AG04450 (cell line): ENCODE results near the gene AGK. TPM values are rescaled to one million over a fixed set of nuclear protein-coding genes. Genes with fewer than 3 reads are reported as not detected.
"Not testable (repeated sequence)": the region's sequence is repeated elsewhere in the genome, so short reads cannot be mapped to it uniquely, and the experiment has no call there.

ENCODE experiments used
- CTCF ChIA-PET: fragments of 300-600, 350-600 bp; formaldehyde crosslinking; extraction: SDS; loops from one replicate; lab custom pipeline; 2022; ENCODE audit warnings: antibody characterized with exemption, inconsistent platforms; lab: Charles Lee
- POLR2A ChIA-PET: fragments of 350-600 bp; formaldehyde crosslinking; extraction: SDS; loops from one replicate; lab custom pipeline; 2021; ENCODE audit warnings: antibody characterized with exemption, inconsistent platforms; lab: Yijun Ruan, JAX
- DNase-seq: peaks from one replicate; pipeline ENCODE4 v3.0.0-alpha.2; 2011; ENCODE audit warnings: low read depth, low spot score
- H3K27ac ChIP-seq: one replicate; pipeline ENCODE4 v1.5.1; 2012; ENCODE audit warnings: low read depth, low read length, control low read depth
- H3K27me3 ChIP-seq: one replicate; pipeline ENCODE4 v1.6.0; 2012; ENCODE audit warnings: low read length; ENCODE audit not compliant: control insufficient read depth, insufficient read depth
- H3K4me3 ChIP-seq: 2 replicates; pipeline ENCODE4 v1.5.1; 2011; ENCODE audit warnings: mild to moderate bottlenecking, low read depth, low read length, control low read depth
- H3K9me3 ChIP-seq: 2 replicates; pipeline ENCODE4 v1.5.1; 2012; ENCODE audit warnings: low read length; ENCODE audit not compliant: control insufficient read depth, insufficient read depth
- CTCF ChIP-seq: IDR thresholded peaks from 2 replicates; pipeline ENCODE4 v1.5.1; 2011; ENCODE audit warnings: low read depth, low read length, control low read depth, inconsistent platforms
- polyA plus RNA-seq: library from polyadenylated mRNA; depleted of rRNA; stranded (reverse); fragments of >200 nt; gene quantifications from 2 replicates; pipeline ENCODE4 v1.2.3, GENCODE V29; 2011

Gene AGK
- polyA plus RNA-seq, 1 experiment: 42.5 TPM

- Histone ChIP-seq H3K9me3 (no peaks in the 10 kb centered on the region), H3K27me3 (no peaks in the 10 kb centered on the region), H3K4me3 (peak overlapping the region; percentile 92), H3K27ac (peak overlapping the region; percentile 61)
- ChIA-PET POLR2A (interaction anchor here (0.5 to 1.6 kb wide), 7 partner anchors 17 to 536 kb away, joined by 3 to 12 read pairs (median 4); partner anchors contain the start of genes MRPS33 and SSBP1), CTCF (interaction anchor here (0.6 to 6.3 kb wide), 4 partner anchors 18 to 123 kb away, joined by 4 to 53 read pairs (median 11); no protein-coding TSS in a partner anchor)
- no peak for DNase-seq
- TF ChIP-seq CTCF: no peak
Measured at GRCh38 chr7:141550386-141551093, 670 bp upstream of the AGK start.

DNA sequence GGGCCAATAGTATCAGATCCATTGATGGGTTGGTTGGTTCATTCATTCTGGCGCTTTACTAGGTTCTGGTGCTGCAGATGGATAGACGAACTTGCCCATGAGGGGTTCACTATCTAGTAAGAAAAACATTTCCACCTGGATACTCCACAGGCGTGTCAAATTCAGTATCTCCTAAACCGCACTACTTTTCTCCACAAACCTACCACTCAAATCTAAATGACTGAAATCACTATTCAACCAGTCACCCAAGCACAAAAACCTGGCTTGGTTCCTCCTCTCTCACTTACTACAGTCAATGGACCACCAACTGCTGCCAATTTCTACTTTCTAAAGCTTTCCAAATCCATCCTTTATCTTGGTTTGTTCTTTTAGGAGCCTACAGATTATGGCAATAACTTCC is 572 bp downstream of the AGK start:
- Histone ChIP-seq H3K9me3 (no peaks in the 10 kb centered on the region), H3K27ac (no peak overlapping the region), H3K27me3 (no peaks in the 10 kb centered on the region), H3K4me3 (peak overlapping the region; percentile 92)
- POLR2A ChIA-PET: interaction anchor here (1.0 to 1.6 kb wide), 5 partner anchors 18 to 537 kb away, joined by 3 to 12 read pairs (median 5); partner anchors contain the start of genes MRPS33 and SSBP1
- CTCF ChIA-PET: interaction anchor here (0.6 to 6.3 kb wide), 3 partner anchors 19 to 537 kb away, joined by 3 to 53 read pairs (median 12); partner anchors contain the start of gene MRPS33
- DNase-seq: no peak
- no peak for TF ChIP-seq CTCF

DNA sequence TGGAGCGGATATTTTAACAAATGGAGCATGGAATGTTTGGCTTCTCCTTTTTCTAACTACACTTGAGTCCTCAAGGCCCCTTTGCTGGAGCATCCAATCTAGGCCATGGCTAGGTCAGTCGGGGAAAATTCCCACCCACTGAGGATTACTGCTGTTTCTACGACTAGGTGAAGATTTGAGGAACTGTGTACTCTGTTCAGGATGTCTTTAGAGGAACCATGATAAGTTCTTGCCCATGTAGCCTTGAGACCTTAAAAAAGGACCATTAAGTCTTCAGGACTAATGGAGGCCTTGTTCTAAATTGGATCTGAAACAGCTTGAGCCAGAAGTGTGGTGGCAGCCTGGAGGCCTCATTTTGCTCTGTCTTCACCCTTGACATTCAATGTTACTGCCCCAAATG is 6.2 kb downstream of the AGK start:
- no peak overlapping the region for H3K27ac ChIP-seq
- ChIA-PET CTCF (interaction anchor here (1.9 to 2.0 kb wide), 2 partner anchors 24 to 93 kb away, joined by 6 to 9 read pairs; no protein-coding TSS in a partner anchor), POLR2A (interaction anchor here (0.7 to 1.0 kb wide), 2 partner anchors 29 to 181 kb away, joined by 3 to 10 read pairs; partner anchors contain the start of gene SSBP1)
- DNase-seq: no peak
- no peaks in the 10 kb centered on the region for H3K9me3 ChIP-seq
- no peaks in the 10 kb centered on the region for H3K27me3 ChIP-seq
- no peak for TF ChIP-seq CTCF
- no peak overlapping the region for H3K4me3 ChIP-seq

- CTCF ChIA-PET: interaction anchor here (1.2 to 1.9 kb wide), 2 partner anchors 24 kb away, joined by 4 to 6 read pairs; no protein-coding TSS in a partner anchor
- H3K27ac ChIP-seq, H3K9me3 ChIP-seq, H3K27me3 ChIP-seq, H3K4me3 ChIP-seq: not testable (repeated sequence)
- DNase-seq: peak; percentile 55
- POLR2A ChIA-PET: interaction anchor here (0.7 to 1.0 kb wide), 2 partner anchors 28 to 180 kb away, joined by 3 to 10 read pairs; partner anchors contain the start of gene SSBP1
Measured at GRCh38 chr7:141557831-141558531, 6.8 kb downstream of the AGK start.

- H3K4me3 ChIP-seq: no peak overlapping the region
- DNase-seq: no peak
- H3K27ac ChIP-seq: no peak overlapping the region
- no peaks in the 10 kb centered on the region for H3K27me3 ChIP-seq
- ChIA-PET POLR2A (no interaction called here), CTCF (interaction anchor here (0.6 to 1.2 kb wide), 2 partner anchors 25 to 180 kb away, joined by 3 to 4 read pairs; partner anchors contain the start of gene SSBP1)
- TF ChIP-seq CTCF: no peak
- no peaks in the 10 kb centered on the region for H3K9me3 ChIP-seq
Measured at GRCh38 chr7:141558544-141559183, 7.5 kb downstream of the AGK start.
